Type B pancreatic cell (in vitro differentiated cells): ENCODE measurements around the gene GPAM. TPM values are rescaled to one million over a fixed set of nuclear protein-coding genes. Genes with fewer than 3 reads are reported as not detected.

ENCODE experiments used
- DNase-seq: peaks from one replicate; pipeline ENCODE4 v3.0.0; 2021; ENCODE audit warnings: mixed read lengths; ENCODE audit not compliant: unreplicated experiment; ENCODE audit errors: extremely low spot score
- H3K27ac Mint-ChIP-seq: 2 replicates; pipeline ENCODE4 v1.8.0; 2021; ENCODE audit warnings: mild to moderate bottlenecking, mixed read lengths
- H3K27me3 Mint-ChIP-seq: 2 replicates; pipeline ENCODE4 v1.8.0; 2021; ENCODE audit warnings: mixed read lengths
- H3K36me3 Mint-ChIP-seq: 2 replicates; pipeline ENCODE4 v1.8.0; 2021; ENCODE audit warnings: mixed read lengths
- H3K4me1 Mint-ChIP-seq: one replicate; pipeline ENCODE4 v1.8.0; 2021; ENCODE audit warnings: mixed read lengths; ENCODE audit not compliant: unreplicated experiment
- H3K4me3 Mint-ChIP-seq: 2 replicates; pipeline ENCODE4 v1.8.0; 2021; ENCODE audit warnings: mild to moderate bottlenecking, mixed read lengths
- H3K9me3 Mint-ChIP-seq: 2 replicates; pipeline ENCODE4 v1.8.0; 2021; ENCODE audit warnings: mixed read lengths
- CTCF ChIP-seq: fragments of 200-600 bp; sonication (generic); conservative IDR thresholded peaks from 2 replicates; pipeline ENCODE4 v1.5.0; 2021; ENCODE audit warnings: antibody characterized with exemption, mild to moderate bottlenecking
- total RNA-seq: library from RNA; stranded (reverse); gene quantifications from 2 replicates; pipeline ENCODE4 v1.2.1, GENCODE V29; 2021; ENCODE audit warnings: low replicate concordance

Gene GPAM
- total RNA-seq, 1 donor from 2014 or later = 24.1 TPM

- H3K27me3 Mint-ChIP-seq = peaks cover 5% of the 10 kb centered on the region
- H3K36me3 Mint-ChIP-seq = peaks cover 10% of the 10 kb centered on the region
- no peaks in the 10 kb centered on the region for H3K9me3 Mint-ChIP-seq
- H3K4me1 Mint-ChIP-seq = no peaks in the 10 kb centered on the region
- H3K27ac Mint-ChIP-seq = no peak overlapping the region
- DNase-seq = no peak
- no peak for TF ChIP-seq CTCF
- no peak overlapping the region for H3K4me3 Mint-ChIP-seq
Observed at GRCh38 chr10:112148331-112148730, 35.2 kb downstream of the GPAM start.

- Mint-ChIP-seq H3K4me1 (no peaks in the 10 kb centered on the region), H3K27me3 (peaks cover 8% of the 10 kb centered on the region), H3K36me3 (peaks cover 6% of the 10 kb centered on the region), H3K27ac (no peak overlapping the region), H3K4me3 (no peak overlapping the region), H3K9me3 (no peaks in the 10 kb centered on the region)
- no peak for DNase-seq
- TF ChIP-seq CTCF = no peak
Observed at GRCh38 chr10:112146799-112147198, 36.8 kb downstream of the GPAM start.

- Mint-ChIP-seq H3K4me1 (no peaks in the 10 kb centered on the region), H3K9me3 (no peaks in the 10 kb centered on the region), H3K4me3 (no peak overlapping the region), H3K27ac (no peak overlapping the region), H3K36me3 (peaks cover 6% of the 10 kb centered on the region), H3K27me3 (peaks cover 8% of the 10 kb centered on the region)
- DNase-seq = no peak
- no peak for TF ChIP-seq CTCF
Observed at GRCh38 chr10:112145263-112145662, 38.3 kb downstream of the GPAM start.

- H3K36me3 Mint-ChIP-seq = no peaks in the 10 kb centered on the region
- DNase-seq = no peak
- no peak for TF ChIP-seq CTCF
- peaks cover 4% of the 10 kb centered on the region for H3K4me1 Mint-ChIP-seq
- H3K4me3 Mint-ChIP-seq = no peak overlapping the region
- peaks cover 13% of the 10 kb centered on the region for H3K27me3 Mint-ChIP-seq
- no peak overlapping the region for H3K27ac Mint-ChIP-seq
- no peaks in the 10 kb centered on the region for H3K9me3 Mint-ChIP-seq
Observed at GRCh38 chr10:112143420-112143819, 40.1 kb downstream of the GPAM start.

GRCh38 chr10:112141292-112141691, 42.3 kb downstream of the GPAM start:
- no peaks in the 10 kb centered on the region for H3K36me3 Mint-ChIP-seq
- DNase-seq = no peak
- H3K4me1 Mint-ChIP-seq = peaks cover 15% of the 10 kb centered on the region
- no peak overlapping the region for H3K27ac Mint-ChIP-seq
- no peak for TF ChIP-seq CTCF
- no peak overlapping the region for H3K4me3 Mint-ChIP-seq
- H3K9me3 Mint-ChIP-seq = no peaks in the 10 kb centered on the region
- peaks cover 23% of the 10 kb centered on the region for H3K27me3 Mint-ChIP-seq
